ENCODE results near the gene RNF7. TPM values are rescaled to one million over a fixed set of nuclear protein-coding genes. Genes with fewer than 3 reads are reported as not detected.

The RNF7 gene
- total and polyA plus RNA-seq, 9 of the 15 experiments (the other 6 are each of a cell fraction or from before 2014, with no cell fraction given), result 38.8 to 133 (median 80.5) TPM

- Histone ChIP-seq H3K9me1 (ENCODE audit: control insufficient read depth, insufficient read depth, low read length) (no peaks in the 10 kb centered on the region), H2AFZ (ENCODE audit: low read depth, low read length) (no peak overlapping the region), H3K9ac (ENCODE audit: insufficient read depth in 1 of 2, low read depth in 2 of 2, low read length in 2 of 2) (no peak overlapping the region), H3K4me1 (replicated peaks in 1 of 2; ENCODE audit: control insufficient read depth in 2 of 2, insufficient read depth in 2 of 2, low read length in 2 of 2) (0 out of 5 replicates have a peak, but pooled peaks cover 0 to 1% of the 10 kb centered on the region in 2 experiments), H4K20me1 (replicated peaks; ENCODE audit: control insufficient read depth, insufficient read depth, low read length) (no peaks in the 10 kb centered on the region), H3K4me3 (no peak overlapping the region), H3K27ac (ENCODE audit: extremely low read depth, low read depth, low read length) (no peak overlapping the region), H3K79me2 (ENCODE audit: control insufficient read depth, insufficient read depth, low read length) (no peaks in the 10 kb centered on the region), H3K4me2 (ENCODE audit: insufficient read depth, low read length) (no peak overlapping the region), H3K36me3 (ENCODE audit: control insufficient read depth, insufficient read depth, low read length) (no peaks in the 10 kb centered on the region), H3K27me3 (ENCODE audit: control insufficient read depth in 2 of 2, insufficient read depth in 2 of 2, low read length in 2 of 2) (no peaks in the 10 kb centered on the region), H3K9me3 (replicated peaks; ENCODE audit: control insufficient read depth, insufficient read depth, low read depth, low read length) (no peaks in the 10 kb centered on the region)
- ChIA-PET CTCF (ENCODE audit: low intra/inter-chr PET ratio) (interaction anchor here (0.7 to 0.9 kb wide), 2 partner anchors 183 to 270 kb away, joined by 3 read pairs; no protein-coding TSS in a partner anchor), POLR2A (interaction anchor here (0.7 to 0.8 kb wide), 2 partner anchors 10 to 105 kb away, joined by 3 read pairs; no protein-coding TSS in a partner anchor)
- no peak for TF ChIP-seq ETS1 (conservative IDR thresholded peaks at IDR 0.05; ENCODE audit: control insufficient read depth, low read depth, low read length)
- TF ChIP-seq, protein P1, sequence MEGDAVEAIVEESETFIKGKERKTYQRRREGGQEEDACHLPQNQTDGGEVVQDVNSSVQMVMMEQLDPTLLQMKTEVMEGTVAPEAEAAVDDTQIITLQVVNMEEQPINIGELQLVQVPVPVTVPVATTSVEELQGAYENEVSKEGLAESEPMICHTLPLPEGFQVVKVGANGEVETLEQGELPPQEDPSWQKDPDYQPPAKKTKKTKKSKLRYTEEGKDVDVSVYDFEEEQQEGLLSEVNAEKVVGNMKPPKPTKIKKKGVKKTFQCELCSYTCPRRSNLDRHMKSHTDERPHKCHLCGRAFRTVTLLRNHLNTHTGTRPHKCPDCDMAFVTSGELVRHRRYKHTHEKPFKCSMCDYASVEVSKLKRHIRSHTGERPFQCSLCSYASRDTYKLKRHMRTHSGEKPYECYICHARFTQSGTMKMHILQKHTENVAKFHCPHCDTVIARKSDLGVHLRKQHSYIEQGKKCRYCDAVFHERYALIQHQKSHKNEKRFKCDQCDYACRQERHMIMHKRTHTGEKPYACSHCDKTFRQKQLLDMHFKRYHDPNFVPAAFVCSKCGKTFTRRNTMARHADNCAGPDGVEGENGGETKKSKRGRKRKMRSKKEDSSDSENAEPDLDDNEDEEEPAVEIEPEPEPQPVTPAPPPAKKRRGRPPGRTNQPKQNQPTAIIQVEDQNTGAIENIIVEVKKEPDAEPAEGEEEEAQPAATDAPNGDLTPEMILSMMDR (IDR thresholded peaks at IDR 0.05 in 2 of 3, conservative IDR thresholded peaks at IDR 0.05 in 1 of 3; ENCODE audit: insufficient read depth in 2 of 3, low read depth in 1 of 3, low read length in 3 of 3), result peak; percentile 35 to 56 (median 47)
- TF ChIP-seq HMG20B (CRISPR knock-in tag; IDR thresholded peaks at IDR 0.05), result no peak
- no peak for TF ChIP-seq USF1 (CRISPR knock-in tag; IDR thresholded peaks at IDR 0.05)
- no peak for TF ChIP-seq ZFPM2 (CRISPR knock-in tag; IDR thresholded peaks at IDR 0.05)
- TF ChIP-seq RAD21 (CRISPR knock-in tag; conservative IDR thresholded peaks at IDR 0.05 in 1 of 2, IDR thresholded peaks at IDR 0.05 in 1 of 2), result peak in 1 of 2 experiments; percentile 36; a peak in 2 of 4 replicates
- TF ChIP-seq HSF4 (CRISPR knock-in tag; IDR thresholded peaks at IDR 0.05; ENCODE audit: borderline replicate concordance), result no peak
- ATAC-seq, result peak; percentile 85
- in situ Hi-C loops (cut with MboI) (no loop called here), intact Hi-C loops (cut with micrococcal nuclease) (no loop called here)
- no peak for FAIRE-seq
- no peak for DNase-seq (ENCODE audit: extremely low read depth in 1 of 4, low spot score in 3 of 4)
- 8% methylated on average over 4 of the region's 4 CpGs for WGBS (ENCODE audit: insufficient coverage, low coverage, missing lambda C conversion rate)
- no TSS peak for BruUV-seq (replicated peaks)
These were observed 8.9 kb upstream of the RNF7 start for GRCh38 chr3:141729240-141729639.

Measured in K562 (cell line).